SK-N-SH (cell line): Measurements from ENCODE around the gene AGBL4. TPM values are rescaled to one million over a fixed set of nuclear protein-coding genes. Genes with fewer than 3 reads are reported as not detected.

Source experiments
- CTCF ChIA-PET: fragments of 300-600, 350-600 bp; formaldehyde crosslinking; extraction: SDS; loops from one replicate; lab custom pipeline; 2021; lab: Yijun Ruan, JAX
- POLR2A ChIA-PET: fragments of 350-600 bp; sonication (Branson Sonifier 250); formaldehyde crosslinking; extraction: SDS; loops from one replicate; lab custom pipeline; 2020; ENCODE audit warnings: antibody characterized with exemption, inconsistent platforms; lab: Yijun Ruan, JAX
- DNase-seq: peaks from one replicate; pipeline ENCODE4 v3.0.0; 2012
- H2AFZ ChIP-seq: fragments of 200-600 bp; sonication (generic); 2 replicates; pipeline ENCODE4 v1.8.1; 2016; ENCODE audit warnings: antibody characterized with exemption, mild to moderate bottlenecking, low read depth
- H3F3A ChIP-seq: fragments of 200-600 bp; sonication (generic); replicated peaks from 2 replicates; pipeline ENCODE3; 2016; ENCODE audit warnings: antibody characterized with exemption, mild to moderate bottlenecking; ENCODE audit not compliant: insufficient read depth
- H3K27ac ChIP-seq, 2 experiments: fragments of 200-500 bp in 1 of 2; fragments of 200-600 bp in 1 of 2; sonication (Bioruptor generic) in 1 of 2; sonication (generic), shearing (Covaris generic) in 1 of 2; 2 replicates each; pipeline versions ENCODE4 v1.5.1 to v1.6.1; 2014 to 2016; ENCODE audit warnings: low read depth in 2 of 2, inconsistent platforms in 1 of 2, low read length in 1 of 2, mild to moderate bottlenecking in 1 of 2, mixed read lengths in 1 of 2
- H3K27me3 ChIP-seq: fragments of 200-600 bp; sonication (generic), shearing (Covaris generic); 2 replicates; pipeline ENCODE4 v1.6.1; 2016; ENCODE audit warnings: mixed run types; ENCODE audit not compliant: insufficient read depth
- H3K36me3 ChIP-seq, 2 experiments: fragments of 200-500 bp in 1 of 2; fragments of 200-600 bp in 1 of 2; sonication (Bioruptor generic) in 1 of 2; sonication (generic) in 1 of 2; replicated peaks in 1 of 2; 2 replicates each; pipeline versions ENCODE3 to v1.5.1; 2014 to 2016; ENCODE audit warnings: low read length in 1 of 2, mild to moderate bottlenecking in 1 of 2; ENCODE audit not compliant: insufficient read depth in 2 of 2, control insufficient read depth in 1 of 2
- H3K4me1 ChIP-seq, 2 experiments: fragments of 200-500 bp in 1 of 2; fragments of 200-600 bp in 1 of 2; sonication (Bioruptor generic) in 1 of 2; sonication (generic), shearing (Covaris generic) in 1 of 2; 2 replicates each; pipeline versions ENCODE4 v1.5.1 to v1.6.1; 2014 to 2016; ENCODE audit warnings: low read depth in 1 of 2, low read length in 1 of 2, mixed run types in 1 of 2; ENCODE audit not compliant: insufficient read depth in 2 of 2, control insufficient read depth in 1 of 2
- H3K4me2 ChIP-seq: fragments of 200-600 bp; sonication (generic), shearing (Covaris generic); 2 replicates; pipeline ENCODE4 v1.6.1; 2017; ENCODE audit warnings: mixed run types
- H3K4me3 ChIP-seq, 2 experiments: fragments of 200-500 bp in 1 of 2; fragments of 200-600 bp in 1 of 2; sonication (Bioruptor generic) in 1 of 2; sonication (generic), shearing (Covaris generic) in 1 of 2; 2 replicates each; pipeline versions ENCODE4 v1.5.1 to v1.8.1; 2014 to 2016; ENCODE audit warnings: low read depth in 2 of 2, inconsistent platforms in 1 of 2, low read length in 1 of 2, mild to moderate bottlenecking in 1 of 2, mixed read lengths in 1 of 2, moderate library complexity in 1 of 2
- H3K79me2 ChIP-seq: fragments of 200-600 bp; sonication (generic); 2 replicates; pipeline ENCODE4 v1.8.1; 2017; ENCODE audit warnings: mild to moderate bottlenecking; ENCODE audit not compliant: insufficient read depth
- H3K9ac ChIP-seq: fragments of 200-600 bp; sonication (generic); 2 replicates; pipeline ENCODE4 v1.6.1; 2017; ENCODE audit warnings: mixed run types
- H3K9me2 ChIP-seq: fragments of 200-600 bp; sonication (generic); 2 replicates; pipeline ENCODE4 v1.6.1; 2017; ENCODE audit warnings: mixed run types
- H3K9me3 ChIP-seq: fragments of 200-600 bp; sonication (generic); 2 replicates; pipeline ENCODE4 v1.6.1; 2017; ENCODE audit warnings: mixed run types, mild to moderate bottlenecking, moderate library complexity
- H4K20me1 ChIP-seq: fragments of 200-600 bp; sonication (generic); 2 replicates; pipeline ENCODE4 v1.6.1; 2017; ENCODE audit warnings: mild to moderate bottlenecking, mixed run types; ENCODE audit not compliant: insufficient read depth
- ELF1 ChIP-seq: IDR thresholded peaks from 2 replicates; pipeline ENCODE4 v1.4.0; 2012
- FOSL2 ChIP-seq: IDR thresholded peaks from 2 replicates; pipeline ENCODE4 v1.4.0; 2012; ENCODE audit warnings: low read depth, mild to moderate bottlenecking, moderate library complexity, borderline replicate concordance
- FOXJ3 ChIP-seq: sonication (generic); formaldehyde crosslinking; IDR thresholded peaks from 2 replicates; pipeline ENCODE4 v1.5.1; 2020; ENCODE audit warnings: mild to moderate bottlenecking, missing genetic modification reagents
- JUND ChIP-seq: IDR thresholded peaks from 2 replicates; pipeline ENCODE4 v1.4.0; 2012
- SIN3A ChIP-seq: IDR thresholded peaks from 2 replicates; pipeline ENCODE4 v1.6.1; 2012; ENCODE audit warnings: low read depth, mild to moderate bottlenecking, low read length, moderate library complexity, borderline replicate concordance
- SMC3 ChIP-seq: IDR thresholded peaks from 2 replicates; pipeline ENCODE4 v1.6.1; 2012; ENCODE audit warnings: low read depth, low read length, improper control_type of control experiment
- TCF12 ChIP-seq: IDR thresholded peaks from 2 replicates; pipeline ENCODE4 v1.4.0; 2012
- TEAD4 ChIP-seq: IDR thresholded peaks from 2 replicates; pipeline ENCODE4 v1.4.0; 2012; ENCODE audit warnings: mild to moderate bottlenecking, borderline replicate concordance; ENCODE audit not compliant: insufficient read depth
- WGBS: methylation state at CpG from one replicate; pipeline ENCODE4 v1.1.6; 2017; ENCODE audit warnings: low lambda C conversion rate; 5-methylcytosine and 5-hydroxymethylcytosine counted together
- polyA plus RNA-seq, 3 experiments: library from polyadenylated mRNA; depleted of rRNA; stranded (reverse); fragments of >200 nt; gene quantifications; 2 replicates each; pipeline ENCODE4 v1.2.3, GENCODE V29; 2012
- TF ChIP-seq, protein P1 (sequence below): IDR thresholded peaks from 2 replicates; pipeline ENCODE4; 2012
- TF ChIP-seq, protein P2 (sequence below): IDR thresholded peaks from 2 replicates; pipeline ENCODE4 v1.4.0; 2012; ENCODE audit warnings: low read depth, borderline replicate concordance

Gene AGBL4
- polyA plus RNA-seq, 1 of the 3 experiments (the other 2 are of a cell fraction) = 0.07 TPM

DNA sequence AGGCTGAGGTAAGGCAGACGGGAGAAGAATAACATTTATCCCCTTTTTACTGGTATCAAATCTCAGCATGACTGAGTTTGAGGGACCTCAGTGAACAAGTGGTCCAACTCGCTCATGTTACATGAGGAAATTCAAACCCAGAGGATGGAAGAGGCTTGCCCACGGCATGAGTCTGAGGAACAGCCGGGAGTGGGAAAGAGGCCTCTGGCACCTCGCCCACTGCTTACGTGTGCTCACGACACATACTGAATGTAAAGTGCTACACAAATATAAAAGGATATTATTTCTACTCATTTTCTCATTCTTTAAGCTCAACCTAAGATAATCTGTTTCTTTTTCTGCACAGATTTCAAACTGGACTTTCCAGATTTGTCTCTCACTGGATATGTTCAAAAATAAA is 1261.8 kb downstream of the AGBL4 start (continued):
- TF ChIP-seq FOSL2 = no peak
- TF ChIP-seq, protein P1, sequence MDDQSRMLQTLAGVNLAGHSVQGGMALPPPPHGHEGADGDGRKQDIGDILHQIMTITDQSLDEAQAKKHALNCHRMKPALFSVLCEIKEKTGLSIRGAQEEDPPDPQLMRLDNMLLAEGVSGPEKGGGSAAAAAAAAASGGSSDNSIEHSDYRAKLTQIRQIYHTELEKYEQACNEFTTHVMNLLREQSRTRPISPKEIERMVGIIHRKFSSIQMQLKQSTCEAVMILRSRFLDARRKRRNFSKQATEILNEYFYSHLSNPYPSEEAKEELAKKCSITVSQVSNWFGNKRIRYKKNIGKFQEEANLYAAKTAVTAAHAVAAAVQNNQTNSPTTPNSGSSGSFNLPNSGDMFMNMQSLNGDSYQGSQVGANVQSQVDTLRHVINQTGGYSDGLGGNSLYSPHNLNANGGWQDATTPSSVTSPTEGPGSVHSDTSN = no peak

DNA sequence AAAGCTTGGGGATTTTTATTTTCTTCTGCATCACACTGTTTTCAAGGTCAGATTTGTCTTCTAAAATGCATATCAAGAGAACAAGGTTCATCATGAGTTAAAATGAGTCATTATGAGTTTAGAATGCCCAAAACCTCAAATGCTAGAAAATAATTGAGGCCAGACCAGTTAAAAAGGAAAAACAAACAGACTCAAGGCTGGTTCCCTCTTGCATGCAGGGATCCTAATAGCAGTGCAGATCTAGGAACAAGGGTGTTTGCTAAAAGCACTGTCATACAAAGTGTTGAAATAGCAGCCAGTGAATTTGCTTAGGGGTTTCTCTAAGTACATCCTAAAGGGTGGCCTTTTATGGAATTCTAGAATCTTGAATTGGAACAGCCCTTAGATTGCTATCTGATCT is 1262.3 kb downstream of the AGBL4 start:
- Histone ChIP-seq H3K4me3 (no peak overlapping the region), H3K9me2 (no peaks in the 10 kb centered on the region), H2AFZ (no peak overlapping the region), H3K27ac (peak overlapping the region in 1 of 2 experiments; percentile 44; a peak in 1 of 4 replicates), H3K4me1 (peaks cover 3 to 9% of the 10 kb centered on the region in 2 experiments; a peak in 3 of 4 replicates), H3K9ac (no peak overlapping the region), H3F3A (no peaks in the 10 kb centered on the region), H3K36me3 (peaks cover 10 to 50% of the 10 kb centered on the region in 2 experiments), H3K4me2 (peak overlapping the region; percentile 32; the same call in 1 of the 2 replicates), H3K27me3 (no peaks in the 10 kb centered on the region), H3K9me3 (no peaks in the 10 kb centered on the region), H3K79me2 (no peaks in the 10 kb centered on the region), H4K20me1 (no peaks in the 10 kb centered on the region)
- no peak for TF ChIP-seq TEAD4
- TF ChIP-seq TCF12 = peak; percentile 44; the same call in 1 of the 2 replicates
- TF ChIP-seq JUND = peak; percentile 36; the same call in 1 of the 2 replicates
- peak; percentile 26; the same call in 1 of the 2 replicates for TF ChIP-seq FOSL2
- no peak for TF ChIP-seq SMC3
- no peak for DNase-seq
- ChIA-PET POLR2A (no interaction called here), CTCF (interaction anchor here (1.4 to 1.5 kb wide), 2 partner anchors 14 to 1587 kb away, joined by 3 to 4 read pairs; no protein-coding TSS in a partner anchor)

DNA sequence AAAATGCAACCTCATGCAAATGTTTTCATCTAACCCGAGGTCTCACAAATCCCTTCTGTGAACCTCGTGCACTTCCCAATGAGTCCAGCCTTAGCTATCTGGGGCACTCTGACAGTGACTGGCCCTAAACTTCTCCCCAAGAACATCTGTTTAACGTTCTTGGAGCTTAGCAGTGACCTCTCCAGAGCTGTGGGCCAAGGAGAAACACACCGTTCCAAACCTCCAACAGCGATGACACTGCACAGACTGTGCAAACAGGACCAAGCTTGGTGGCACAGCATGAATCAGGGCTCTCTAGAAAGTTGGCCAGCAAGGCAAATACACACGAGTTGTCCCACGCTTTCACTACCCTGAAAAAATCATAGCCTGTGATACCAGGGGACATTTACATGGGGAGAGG is 1262.9 kb downstream of the AGBL4 start:
- no peaks in the 10 kb centered on the region for H4K20me1 ChIP-seq
- H3K79me2 ChIP-seq = no peaks in the 10 kb centered on the region
- no peak overlapping the region; the same call in 1 of the 2 replicates for H3K4me2 ChIP-seq
- no peaks in the 10 kb centered on the region for H3K27me3 ChIP-seq
- H3K36me3 ChIP-seq = peaks cover 9 to 50% of the 10 kb centered on the region in 2 experiments
- no peak overlapping the region for H3K4me3 ChIP-seq
- no peak for DNase-seq
- ChIA-PET CTCF (interaction anchor here (1.4 kb wide), 1 partner anchor 1588 kb away, joined by 4 read pairs; no protein-coding TSS in a partner anchor), POLR2A (no interaction called here)
- no peak overlapping the region for H2AFZ ChIP-seq
- H3K9me2 ChIP-seq = no peaks in the 10 kb centered on the region
- H3K9ac ChIP-seq = no peak overlapping the region
- H3F3A ChIP-seq = no peaks in the 10 kb centered on the region
- no peak for TF ChIP-seq TCF12
- TF ChIP-seq ELF1 = no peak
- no peak for TF ChIP-seq SIN3A
- TF ChIP-seq, protein P2, sequence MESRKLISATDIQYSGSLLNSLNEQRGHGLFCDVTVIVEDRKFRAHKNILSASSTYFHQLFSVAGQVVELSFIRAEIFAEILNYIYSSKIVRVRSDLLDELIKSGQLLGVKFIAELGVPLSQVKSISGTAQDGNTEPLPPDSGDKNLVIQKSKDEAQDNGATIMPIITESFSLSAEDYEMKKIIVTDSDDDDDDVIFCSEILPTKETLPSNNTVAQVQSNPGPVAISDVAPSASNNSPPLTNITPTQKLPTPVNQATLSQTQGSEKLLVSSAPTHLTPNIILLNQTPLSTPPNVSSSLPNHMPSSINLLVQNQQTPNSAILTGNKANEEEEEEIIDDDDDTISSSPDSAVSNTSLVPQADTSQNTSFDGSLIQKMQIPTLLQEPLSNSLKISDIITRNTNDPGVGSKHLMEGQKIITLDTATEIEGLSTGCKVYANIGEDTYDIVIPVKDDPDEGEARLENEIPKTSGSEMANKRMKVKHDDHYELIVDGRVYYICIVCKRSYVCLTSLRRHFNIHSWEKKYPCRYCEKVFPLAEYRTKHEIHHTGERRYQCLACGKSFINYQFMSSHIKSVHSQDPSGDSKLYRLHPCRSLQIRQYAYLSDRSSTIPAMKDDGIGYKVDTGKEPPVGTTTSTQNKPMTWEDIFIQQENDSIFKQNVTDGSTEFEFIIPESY = no peak
- no peak for TF ChIP-seq JUND
- no peak for TF ChIP-seq FOXJ3 (CRISPR knock-in tag)
- WGBS = 65% methylated on average over 7 of the region's 7 CpGs
- peak overlapping the region in 1 of 2 experiments; percentile 44; a peak in 1 of 4 replicates for H3K27ac ChIP-seq
- peaks cover 3 to 9% of the 10 kb centered on the region in 2 experiments; a peak in 3 of 4 replicates for H3K4me1 ChIP-seq
- no peaks in the 10 kb centered on the region for H3K9me3 ChIP-seq
